ENCODE measurements around the gene POLG.

The POLG gene

DNA sequence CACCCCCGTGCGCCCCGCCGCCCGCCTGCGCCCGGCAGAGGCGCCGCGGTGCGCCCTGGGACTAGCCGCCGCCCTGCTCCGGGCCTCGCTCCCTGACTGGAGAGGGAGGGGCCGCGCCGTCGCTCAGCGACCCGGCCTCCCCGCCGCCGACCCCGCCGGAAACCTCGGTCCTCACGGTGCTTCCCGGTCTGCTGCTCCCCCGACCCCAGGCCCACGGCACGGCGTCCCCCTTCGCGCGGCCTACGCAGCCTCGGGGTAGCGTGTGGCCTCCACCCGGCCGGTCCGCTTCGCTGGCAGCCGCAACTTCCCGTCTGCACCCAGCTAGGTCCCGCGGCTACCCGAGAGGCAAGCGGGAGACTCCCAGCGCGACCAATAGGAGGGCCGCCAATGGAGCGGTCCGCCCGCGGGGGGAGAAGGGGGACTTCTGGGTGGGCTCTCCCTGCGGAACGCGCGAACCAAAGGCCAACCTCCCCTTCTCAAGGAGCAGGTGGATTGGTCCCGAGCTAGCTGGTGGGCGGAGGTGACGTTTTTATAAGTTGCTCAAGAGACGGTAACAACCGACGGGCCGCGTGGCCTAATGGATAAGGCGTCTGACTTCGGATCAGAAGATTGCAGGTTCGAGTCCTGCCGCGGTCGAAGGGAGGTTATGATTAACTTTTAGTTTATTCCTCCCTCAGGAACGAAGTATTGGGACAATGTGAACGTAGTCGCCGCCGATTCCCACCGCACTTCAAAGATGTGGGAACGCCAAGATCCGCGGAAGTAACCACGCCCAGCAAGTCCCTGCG, at the start of gene POLG:
TSS of gene POLG (minus strand) at position 315 of the 788 bp plus-strand sequence. CDS start 1,070 bp downstream, outside the sequence.
- DNase-seq (ENCODE audit: low read depth in 2 of 2): peak; percentile 97

DNA sequence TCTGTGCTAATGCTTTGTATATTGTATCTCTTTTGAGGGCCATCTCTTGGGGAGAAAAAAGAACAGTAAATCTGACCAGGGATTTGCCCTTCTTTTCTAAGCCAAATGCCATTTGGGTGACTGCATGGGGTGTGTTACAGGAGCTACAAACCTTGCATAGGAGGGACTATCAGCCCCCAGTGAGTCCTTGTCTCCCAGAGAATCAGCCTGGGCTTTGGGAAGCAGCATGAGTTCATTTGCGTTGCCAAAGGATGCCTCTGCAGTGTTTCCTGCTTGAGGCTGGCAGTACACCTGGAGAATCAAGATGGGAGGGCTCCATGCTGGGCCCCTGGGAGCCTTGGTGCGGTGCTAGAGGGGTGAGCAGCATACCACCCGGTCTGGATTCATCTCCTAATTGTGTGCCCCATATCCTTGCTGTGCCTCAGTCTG, 49.6 kb upstream of the POLG start:
- no peak for DNase-seq (ENCODE audit: low read depth in 2 of 2)

DNA sequence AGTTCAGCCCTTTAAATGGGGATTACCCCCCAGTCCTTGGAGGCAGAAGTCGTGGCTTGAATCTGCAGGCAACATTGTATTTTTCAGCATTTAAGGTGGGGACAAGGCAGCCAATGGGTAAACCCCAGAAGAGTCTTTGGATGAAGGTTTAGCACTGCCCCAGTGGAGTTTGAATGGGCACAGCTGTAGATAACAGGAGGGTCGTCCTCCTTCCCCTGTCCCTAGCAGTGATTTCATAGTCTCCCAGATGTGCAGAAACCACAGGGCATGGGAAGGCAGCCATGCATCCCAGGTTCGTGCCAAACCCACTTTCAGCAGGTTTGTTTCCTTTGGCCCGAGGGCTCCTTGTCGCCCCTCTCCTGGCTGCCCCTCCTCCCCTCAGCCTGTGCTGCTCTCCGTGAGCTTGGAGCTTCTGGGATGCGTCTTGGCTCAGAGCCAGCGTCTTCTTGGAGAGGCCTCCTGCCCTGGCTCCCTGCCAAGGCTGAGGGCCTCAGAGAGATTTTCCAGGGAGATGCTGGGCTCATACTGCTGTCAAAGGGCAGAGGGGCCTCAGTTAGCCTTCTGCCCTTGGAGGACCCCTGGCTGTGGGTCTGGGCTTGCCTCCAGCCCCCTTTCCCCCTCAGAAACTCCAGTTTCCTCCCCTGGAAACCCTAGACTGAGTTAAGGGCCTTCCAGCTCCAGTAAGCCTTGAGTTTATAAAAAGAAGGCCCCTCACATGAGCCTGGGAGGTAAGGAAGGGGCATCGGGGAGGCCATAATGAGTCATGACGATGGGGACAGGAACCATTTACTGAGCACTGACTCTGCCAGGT, 48.9 kb upstream of the POLG start:
- DNase-seq (ENCODE audit: low read depth in 2 of 2): no peak

DNA sequence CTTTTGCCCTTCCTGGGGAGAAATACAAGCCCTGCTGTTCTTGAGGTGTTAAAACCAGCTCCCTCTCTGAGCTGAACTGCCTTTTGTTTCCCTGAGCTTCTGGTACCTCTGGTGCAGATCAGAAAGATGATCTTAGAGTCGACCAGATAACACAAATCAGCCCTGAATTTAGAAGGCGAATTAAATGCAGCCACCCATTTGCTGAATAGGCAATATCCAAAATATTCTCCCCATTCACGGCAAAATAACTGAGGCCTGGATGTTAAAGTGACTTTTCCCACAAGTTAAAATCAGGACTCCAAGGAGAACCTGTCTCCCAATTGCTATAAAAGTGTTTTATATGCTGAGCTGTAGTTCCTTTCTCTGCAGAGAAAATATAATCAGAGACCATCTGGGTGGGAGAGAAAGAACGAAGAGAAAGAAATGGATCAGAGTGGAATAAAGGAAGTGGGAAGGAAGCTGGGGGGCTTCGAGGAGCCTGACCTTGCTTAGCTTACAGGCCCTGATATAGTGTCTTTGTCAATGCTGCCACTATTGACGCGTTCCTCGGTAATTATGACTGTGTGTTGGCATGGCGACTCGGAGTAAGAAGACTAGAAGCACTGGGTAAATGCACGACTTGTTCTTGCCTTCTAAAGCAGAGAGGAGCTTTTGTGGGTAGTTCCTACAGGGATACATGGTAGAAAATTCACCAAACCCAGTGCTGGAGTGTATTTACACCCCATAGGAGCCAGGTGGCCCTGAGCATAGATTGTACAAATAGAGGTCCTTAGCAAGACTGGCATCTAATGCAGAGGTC, 47.5 kb upstream of the POLG start:
- no peak for DNase-seq (ENCODE audit: low read depth in 2 of 2)

DNA sequence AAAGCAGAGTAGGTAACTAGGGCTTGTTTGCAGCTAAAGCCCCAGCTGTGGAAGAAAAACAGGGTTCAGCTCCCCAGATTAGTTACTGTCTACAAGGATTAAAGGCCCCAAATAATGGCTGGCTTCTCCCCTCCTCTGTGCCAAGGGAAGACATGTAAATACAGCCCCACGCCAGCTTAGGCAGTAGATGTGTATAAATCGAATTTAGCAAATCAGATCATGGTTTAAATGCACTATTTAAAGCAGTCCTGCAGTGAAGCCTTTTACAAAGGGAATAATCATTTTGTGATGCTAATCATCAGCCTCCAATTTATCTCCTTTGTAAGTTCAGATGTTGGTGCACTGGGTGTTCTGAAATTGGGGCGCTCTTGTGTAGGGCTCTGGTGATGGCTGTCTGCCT, 46.7 kb upstream of the POLG start:
- no peak for DNase-seq (ENCODE audit: low read depth in 2 of 2)

DNA sequence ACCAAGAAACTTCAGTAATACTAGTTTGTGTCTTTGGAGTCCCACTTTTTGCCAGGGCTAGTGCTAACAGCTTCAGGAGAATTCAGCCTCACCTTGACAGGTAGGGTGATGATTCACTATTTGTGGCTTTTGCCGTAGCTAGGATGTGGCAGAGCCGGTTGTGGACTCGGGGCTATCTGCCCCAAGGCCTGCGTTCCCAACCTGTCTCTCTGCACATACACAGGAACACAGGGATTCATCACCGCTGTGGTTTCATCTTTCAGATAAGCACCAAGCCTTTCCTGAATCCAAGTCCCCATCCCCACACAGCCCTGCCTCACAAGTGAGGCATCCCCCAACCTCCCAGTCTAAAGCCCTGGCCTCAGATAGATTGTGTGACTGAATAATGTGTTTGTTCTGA, 45.2 kb upstream of the POLG start:
- DNase-seq (ENCODE audit: low read depth in 2 of 2): no peak

DNA sequence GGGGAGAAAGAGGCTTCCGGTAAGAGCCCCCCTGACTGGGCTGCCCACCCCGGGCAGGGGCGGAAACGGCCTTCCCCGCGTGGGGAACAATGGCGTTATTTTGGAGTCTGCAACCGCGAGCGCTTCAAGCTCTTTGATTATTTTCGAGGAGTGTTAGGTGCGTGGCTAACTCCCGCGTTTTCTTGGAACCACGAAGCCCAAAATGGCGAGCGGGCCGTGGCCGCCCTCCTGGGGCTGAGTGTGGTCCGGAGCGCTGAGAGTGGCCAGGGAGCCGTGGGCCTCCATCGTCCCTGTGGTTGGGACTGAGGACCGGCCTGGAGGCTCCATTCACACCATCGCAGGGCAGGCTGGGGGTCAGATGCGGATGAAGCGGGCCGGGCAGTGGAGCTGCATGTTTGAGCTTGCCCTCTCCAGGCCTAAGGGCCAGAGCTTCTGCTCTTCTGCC, 44.6 kb upstream of the POLG start:
- DNase-seq (ENCODE audit: low read depth in 2 of 2): no peak

DNA sequence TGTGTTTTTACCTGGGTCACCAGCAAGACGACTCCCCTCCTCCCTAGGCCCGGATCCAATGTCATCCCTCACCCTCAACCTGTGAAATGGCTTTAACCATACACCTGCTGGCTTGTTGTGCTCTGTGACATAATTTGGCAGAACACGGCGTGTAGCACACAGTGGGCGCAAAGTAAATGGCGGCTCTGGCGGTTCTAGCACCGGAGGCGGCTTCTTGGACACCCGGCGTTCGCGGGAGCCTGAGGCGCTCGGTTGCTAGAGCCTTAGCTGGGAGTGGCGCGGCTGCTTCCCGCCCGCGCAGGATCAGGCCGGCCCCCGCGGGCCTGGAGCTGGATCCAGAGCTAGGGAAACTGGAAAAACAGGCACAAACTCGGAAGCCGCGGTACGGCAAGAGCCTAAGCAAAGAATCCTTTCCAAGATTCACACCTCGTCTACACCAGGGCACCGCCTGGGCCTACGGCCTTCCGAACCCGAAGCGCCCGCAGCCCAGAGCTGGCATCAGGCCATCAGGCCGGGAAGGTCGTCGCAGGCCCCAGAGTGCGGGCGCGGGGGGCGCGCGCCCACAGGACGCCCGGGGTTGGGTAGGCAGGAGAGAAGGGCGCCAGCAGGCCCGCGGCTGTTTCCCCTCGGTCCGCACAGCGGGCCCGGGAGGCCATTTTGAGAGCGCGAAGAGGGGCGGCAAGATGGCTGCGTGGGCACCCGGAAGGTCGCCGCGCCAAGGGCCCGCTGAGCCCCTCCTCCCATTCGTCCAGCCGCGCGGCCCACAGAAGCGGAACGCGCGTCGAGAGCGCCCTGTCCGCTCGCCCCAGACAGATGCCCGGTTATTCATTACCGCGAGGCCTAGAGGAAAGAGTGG, 43.9 kb upstream of the POLG start:
- no peak for DNase-seq (ENCODE audit: low read depth in 2 of 2)

DNA sequence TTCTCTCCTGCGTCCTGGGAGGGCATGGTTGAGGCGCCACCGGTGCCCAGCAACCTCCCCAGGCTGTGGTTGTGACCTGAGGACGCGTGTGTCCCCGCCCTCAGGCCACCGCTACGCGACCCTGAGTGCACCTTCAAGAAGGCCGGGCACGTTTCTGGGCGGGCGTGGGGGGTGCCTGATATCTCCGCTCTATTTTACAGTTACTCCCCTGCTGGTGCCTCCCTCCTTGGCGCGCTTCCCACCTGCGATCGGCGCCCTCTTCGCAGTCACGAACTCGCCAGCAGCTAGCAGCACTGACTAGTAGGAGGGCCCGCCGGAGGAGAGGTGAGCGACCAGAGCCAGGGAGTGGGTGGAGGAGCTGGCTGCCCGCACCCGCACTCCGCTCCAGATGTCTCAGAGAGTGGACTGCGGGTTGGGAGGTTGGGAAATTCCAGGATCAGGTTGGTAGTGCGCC, 43.2 kb upstream of the POLG start:
- no peak for DNase-seq (ENCODE audit: low read depth in 2 of 2)

DNA sequence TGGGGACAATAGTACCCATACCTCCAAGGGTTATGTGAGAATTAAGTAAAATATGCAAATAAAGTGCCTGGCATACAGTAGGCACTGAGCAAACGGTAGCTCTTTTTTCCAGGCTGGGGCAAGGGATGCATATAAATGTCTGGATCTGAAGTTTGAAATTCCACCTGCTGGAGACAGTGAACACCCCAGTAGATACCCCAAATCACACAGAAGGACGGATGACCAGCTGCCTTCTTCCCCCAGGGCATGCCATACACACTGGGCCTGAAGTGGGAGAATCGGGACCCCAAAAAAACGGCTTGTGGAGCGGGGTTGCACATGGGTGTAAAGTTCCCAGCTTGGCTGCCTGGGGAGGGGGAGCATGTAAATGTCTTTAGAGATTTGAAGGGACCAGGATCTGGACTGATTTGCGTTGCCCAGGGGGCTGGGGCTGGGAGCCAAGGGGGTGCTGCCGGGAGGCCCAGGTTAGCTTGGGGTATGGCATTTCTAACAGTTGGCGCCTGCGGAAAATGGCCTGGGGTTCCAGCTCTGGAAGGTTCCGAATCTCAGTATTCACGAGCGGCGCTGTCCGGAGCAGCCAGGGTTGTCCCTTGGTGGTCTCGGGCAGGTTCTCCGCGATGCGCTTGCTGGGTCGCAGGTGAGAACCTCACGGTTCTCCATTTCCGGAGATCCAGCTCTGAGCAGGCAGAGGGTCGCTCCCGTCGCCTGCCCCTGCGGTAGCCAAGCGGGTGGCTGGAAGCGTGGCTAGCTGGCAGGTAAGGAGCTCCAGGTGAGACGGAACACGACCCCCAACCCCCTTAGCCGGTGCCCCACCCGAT, 42.6 kb upstream of the POLG start:
- no peak for DNase-seq (ENCODE audit: low read depth in 2 of 2)

DNA sequence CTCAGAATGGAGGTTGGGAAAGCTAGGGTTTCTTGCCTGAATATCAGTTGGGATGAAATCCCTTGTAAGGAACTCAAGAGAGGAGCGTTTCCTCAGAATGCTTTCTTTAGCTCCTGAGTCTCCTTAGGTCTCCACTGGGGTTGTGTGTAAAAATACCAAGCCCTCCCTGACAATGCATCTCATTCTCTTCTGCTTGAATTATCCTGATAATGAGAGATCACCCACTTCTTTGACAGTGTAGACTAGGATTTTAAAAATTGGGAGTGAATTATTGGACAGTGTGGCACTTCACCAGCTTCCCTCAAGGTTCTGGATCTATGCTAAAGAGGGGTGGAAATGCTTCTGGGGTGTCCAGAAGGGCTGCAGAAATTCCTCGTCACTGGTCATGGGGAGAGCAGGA, 41.8 kb upstream of the POLG start:
- DNase-seq (ENCODE audit: low read depth in 2 of 2): no peak

DNA sequence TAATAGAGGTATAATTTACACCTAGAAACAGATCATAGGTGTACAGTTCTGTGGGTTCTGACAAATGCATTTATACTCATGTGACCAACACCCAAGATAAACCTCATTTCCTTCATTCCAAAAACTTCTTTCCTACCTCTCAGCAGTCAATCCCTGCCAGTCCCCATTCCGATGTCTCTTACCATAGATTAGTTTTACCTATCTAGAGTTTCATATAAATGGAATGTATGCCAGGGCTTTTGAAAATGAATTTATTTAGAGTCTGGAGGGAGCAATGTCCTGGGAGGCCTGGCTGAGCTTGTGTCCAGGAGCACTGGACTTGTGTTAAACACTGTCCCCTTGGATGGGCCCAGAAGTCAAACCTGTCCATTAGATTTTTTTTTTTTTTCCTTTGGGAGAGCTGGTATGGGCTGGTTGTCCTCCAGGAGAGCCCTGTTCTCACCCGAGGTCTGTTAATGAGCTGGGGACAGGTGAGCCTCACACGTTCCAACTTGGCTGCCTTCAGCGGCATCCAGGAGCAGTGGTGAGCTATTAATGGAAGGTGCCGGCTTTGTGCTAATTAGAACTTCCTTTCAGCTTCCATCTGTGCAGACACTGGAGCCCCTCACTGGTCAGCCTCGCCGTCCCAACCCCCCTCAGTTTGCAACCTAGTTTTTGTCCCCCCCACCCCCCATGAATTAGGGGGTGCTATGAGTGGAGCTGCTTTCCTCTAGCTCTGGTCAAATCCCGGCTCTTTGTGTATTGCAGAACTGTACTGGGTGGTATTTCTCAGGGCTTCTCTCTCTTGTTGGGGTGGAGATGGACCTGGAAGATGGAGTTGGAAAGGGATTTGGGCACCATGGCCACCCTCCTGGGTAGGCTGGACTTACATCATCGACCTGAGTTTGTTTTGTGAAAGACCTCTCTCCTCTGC, 40.7 kb upstream of the POLG start:
- no peak for DNase-seq (ENCODE audit: low read depth in 2 of 2)

DNA sequence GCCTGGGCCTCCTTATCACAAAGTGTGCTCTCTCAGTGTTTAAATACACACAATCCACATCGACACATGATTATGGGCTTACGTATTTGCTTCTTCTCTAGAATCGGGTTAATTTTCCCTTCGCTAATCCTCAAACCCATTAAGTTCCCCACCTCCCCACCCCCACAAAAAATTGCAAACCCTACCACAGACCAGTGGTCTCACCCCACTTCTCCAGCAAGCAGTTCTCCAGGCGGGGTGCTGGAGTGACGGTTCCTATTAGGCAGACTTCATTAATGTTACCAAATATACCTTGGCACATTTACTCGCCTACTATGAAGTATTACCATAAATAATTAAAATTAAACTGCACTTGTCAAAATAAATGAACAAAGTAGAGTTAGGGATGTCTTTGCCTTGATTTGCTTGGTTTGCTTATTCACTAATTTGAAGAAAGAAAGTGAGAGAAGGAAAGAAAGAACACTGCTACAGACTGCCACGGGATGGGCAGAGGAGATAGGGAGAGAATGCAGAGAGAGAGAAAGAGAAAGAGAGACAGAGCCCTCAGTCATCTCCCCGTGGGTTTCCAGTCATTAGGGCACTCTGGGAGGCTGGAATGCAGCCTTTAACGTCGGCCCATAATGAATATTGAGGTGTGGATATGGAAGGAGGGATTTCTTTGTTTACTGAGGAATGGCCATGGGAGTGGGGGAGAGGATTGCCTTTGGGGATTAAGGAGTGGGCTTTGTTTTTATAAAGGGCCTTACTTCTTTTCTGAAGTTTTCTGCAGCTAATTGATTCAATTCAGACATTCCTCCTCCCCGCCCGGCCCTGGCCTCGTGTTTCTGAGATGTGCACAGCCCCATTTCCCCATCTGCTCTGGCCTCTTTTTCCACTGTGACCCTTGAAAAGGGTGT, 39.7 kb upstream of the POLG start:
- DNase-seq (ENCODE audit: low read depth in 2 of 2): no peak

DNA sequence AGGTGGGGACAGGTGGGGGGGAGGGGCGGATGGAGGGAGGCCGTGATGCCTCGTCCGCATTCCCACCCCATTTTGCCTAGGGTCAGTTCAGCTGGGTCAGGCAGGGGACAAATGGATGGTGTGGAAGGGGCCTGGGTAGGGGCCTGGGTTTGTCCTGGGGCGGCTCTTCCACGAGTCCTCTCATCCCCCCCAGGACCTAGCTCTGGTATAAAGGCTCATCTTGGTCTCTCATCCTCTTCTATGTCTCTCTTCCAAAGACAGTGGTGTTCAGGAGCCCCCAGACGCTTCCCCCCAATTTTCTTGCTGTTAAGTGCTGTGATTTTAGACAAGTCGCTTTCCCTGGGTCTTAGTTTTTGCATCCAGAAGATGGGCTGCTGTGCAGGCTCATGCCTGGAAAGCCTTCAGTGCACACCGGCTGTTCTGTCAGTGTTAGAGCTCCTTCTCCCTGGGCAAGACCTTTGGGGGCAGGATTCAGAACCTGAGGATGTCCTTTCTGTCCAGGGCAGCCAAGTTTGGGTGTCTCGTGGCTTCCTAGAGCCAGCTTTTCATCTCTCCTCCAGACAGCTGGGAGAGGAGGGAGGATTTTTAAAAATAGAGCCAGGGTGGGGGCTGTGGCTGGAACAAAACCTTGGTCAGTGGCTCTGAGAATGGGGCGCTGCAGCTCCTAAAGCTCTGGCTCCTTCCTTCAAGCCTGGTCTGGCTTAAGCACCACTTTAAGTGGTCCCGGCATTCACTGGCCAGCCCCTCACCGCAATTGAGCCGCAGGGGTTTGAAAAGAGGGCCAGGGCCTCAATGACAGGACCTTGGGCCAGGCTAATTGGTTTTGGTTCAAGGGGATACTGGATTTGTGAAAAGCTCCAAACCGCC, 37.7 kb upstream of the POLG start:
- no peak for DNase-seq (ENCODE audit: low read depth in 2 of 2)

DNA sequence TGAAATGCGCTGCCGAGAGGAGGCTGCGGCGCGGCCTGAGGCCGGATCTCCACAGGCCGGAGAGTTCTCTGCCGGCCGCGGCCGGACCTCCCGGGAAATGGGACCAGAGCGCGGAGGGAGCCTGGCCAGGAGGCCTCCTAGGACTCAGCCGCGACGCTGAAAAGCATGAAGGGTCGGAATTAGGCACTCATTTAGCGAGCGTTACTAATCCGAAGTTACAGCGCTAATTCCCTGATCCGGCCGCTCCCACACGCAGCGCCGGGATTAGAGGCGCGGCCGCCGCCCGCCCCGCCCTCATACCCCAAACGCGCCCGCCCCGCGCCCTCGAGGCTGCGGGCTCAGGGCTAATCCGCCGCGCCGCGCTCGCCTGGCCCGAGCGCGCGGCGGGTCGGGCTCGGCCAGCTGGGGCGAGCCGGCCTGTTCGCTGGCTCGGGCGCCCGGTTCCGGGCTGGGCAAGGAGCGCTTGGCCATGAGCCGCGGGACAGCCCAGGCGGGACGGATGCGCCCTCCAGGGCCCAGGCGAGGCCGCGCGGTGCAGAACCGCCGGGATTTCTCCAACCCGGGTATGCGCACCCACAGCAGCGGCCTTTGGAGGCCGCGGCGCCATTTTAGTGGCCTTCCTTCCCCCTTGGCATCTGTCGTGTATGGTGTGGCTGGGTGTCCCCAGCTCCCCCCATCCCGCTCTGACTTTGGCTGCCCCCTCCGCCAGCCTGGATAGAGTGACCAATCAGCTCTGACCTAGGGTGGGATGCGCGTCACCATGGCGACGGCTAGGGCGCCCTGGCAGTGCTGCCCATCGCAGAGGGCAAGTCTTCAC, 36.8 kb upstream of the POLG start:
- no peak for DNase-seq (ENCODE audit: low read depth in 2 of 2)

DNA sequence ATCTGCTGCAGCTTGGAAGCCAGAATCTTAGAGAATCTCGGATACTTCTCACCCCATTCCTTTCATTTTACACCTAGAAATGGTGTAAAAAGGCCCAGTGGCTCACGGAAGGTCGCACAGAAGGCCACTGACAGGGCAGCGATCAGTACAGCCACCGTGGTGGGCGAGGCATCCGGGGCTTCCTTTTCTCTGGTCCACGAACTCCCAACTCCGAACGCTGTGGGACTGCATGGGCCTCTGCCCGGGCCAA, 36.3 kb upstream of the POLG start:
- no peak for DNase-seq (ENCODE audit: low read depth in 2 of 2)

Measured in activated CD4-positive, alpha-beta T cell treated with anti-CD3 and anti-CD28 coated beads for 24 hours (primary cell).